MCF 10A (cell line): Measurements from ENCODE around the gene TRIM28. TPM values are rescaled to one million over a fixed set of nuclear protein-coding genes. Genes with fewer than 3 reads are reported as not detected.

Source experiments
- BruUV-seq: library from RNA; stranded (reverse); fragments of 400-500 nt; replicated peaks from 2 replicates; lab custom pipeline; 2021; lab: Mats Ljungman, UMichigan
- CTCF ChIA-PET: fragments of 300-600 bp; sonication (Branson Sonifier 250); formaldehyde crosslinking; extraction: SDS; loops from one replicate; lab custom pipeline; 2021; ENCODE audit warnings: antibody characterized with exemption, inconsistent platforms; lab: Yijun Ruan, JAX
- POLR2A ChIA-PET: fragments of 300-600, 350-650 bp; sonication (Branson Sonifier 250); formaldehyde crosslinking; extraction: SDS; loops from one replicate; lab custom pipeline; 2020; ENCODE audit warnings: antibody characterized with exemption, inconsistent platforms; lab: Yijun Ruan, JAX
- DNase-seq: peaks from one replicate; pipeline ENCODE4 v3.0.0-alpha.2; 2018; ENCODE audit not compliant: unreplicated experiment
- H3K27ac Mint-ChIP-seq: one replicate; pipeline ENCODE4 v1.8.0; 2022; ENCODE audit warnings: mild to moderate bottlenecking, low read depth, mixed read lengths; ENCODE audit not compliant: unreplicated experiment
- H3K27me3 Mint-ChIP-seq: one replicate; pipeline ENCODE4 v1.8.0; 2022; ENCODE audit warnings: mixed read lengths; ENCODE audit not compliant: insufficient read depth, unreplicated experiment
- H3K36me3 Mint-ChIP-seq: one replicate; pipeline ENCODE4 v1.8.0; 2022; ENCODE audit warnings: mild to moderate bottlenecking, moderate library complexity, mixed read lengths; ENCODE audit not compliant: insufficient read depth, unreplicated experiment
- H3K4me1 Mint-ChIP-seq: one replicate; pipeline ENCODE4 v1.8.0; 2022; ENCODE audit warnings: mixed read lengths; ENCODE audit not compliant: insufficient read depth, unreplicated experiment
- H3K4me3 Mint-ChIP-seq: one replicate; pipeline ENCODE4 v1.8.0; 2022; ENCODE audit warnings: mild to moderate bottlenecking, moderate library complexity, mixed read lengths; ENCODE audit not compliant: unreplicated experiment
- H3K9me3 Mint-ChIP-seq: one replicate; pipeline ENCODE4 v1.8.0; 2022; ENCODE audit warnings: mixed read lengths; ENCODE audit not compliant: unreplicated experiment
- intact Hi-C: fragments of 100-400 bp; cut with micrococcal nuclease; formaldehyde crosslinking; loops from 2 replicates; pipeline ENCODE4 v1.14.1; 2022
- total RNA-seq: library from RNA; stranded (reverse); gene quantifications from 2 replicates; pipeline ENCODE4 v1.2.3, GENCODE V29; 2022
- TF ChIP-seq, protein P1 (sequence below): fragments of 200-600 bp; IDR thresholded peaks from one replicate; pipeline ENCODE4 v1.8.0; 2022; ENCODE audit warnings: antibody characterized with exemption, mild to moderate bottlenecking; ENCODE audit not compliant: unreplicated experiment

TRIM28 gene
- total RNA-seq, 1 experiment from 2014 or later = 290 TPM

- intact Hi-C loops = loop anchor here (2.0 kb wide), 1 partner anchor 37 kb away; the partner anchor contains the start of gene ZBTB45
- no peak for DNase-seq
- Mint-ChIP-seq H3K9me3 (no peaks in the 10 kb centered on the region), H3K4me3 (peak overlapping the region; percentile 98), H3K4me1 (peaks cover 38% of the 10 kb centered on the region), H3K27me3 (no peaks in the 10 kb centered on the region), H3K27ac (peak overlapping the region; percentile 99), H3K36me3 (peaks cover 84% of the 10 kb centered on the region)
- ChIA-PET CTCF (interaction anchor here (0.7 to 3.0 kb wide), 4 partner anchors 10 to 36 kb away, joined by 3 to 43 read pairs (median 5); partner anchors contain the start of genes TRIM28 and ZBTB45), POLR2A (interaction anchor here (0.8 to 5.4 kb wide), 7 partner anchors 11 to 80 kb away, joined by 4 to 166 read pairs (median 9); partner anchors contain the start of genes MZF1, TRIM28 and ZBTB45)
- TF ChIP-seq, protein P1, sequence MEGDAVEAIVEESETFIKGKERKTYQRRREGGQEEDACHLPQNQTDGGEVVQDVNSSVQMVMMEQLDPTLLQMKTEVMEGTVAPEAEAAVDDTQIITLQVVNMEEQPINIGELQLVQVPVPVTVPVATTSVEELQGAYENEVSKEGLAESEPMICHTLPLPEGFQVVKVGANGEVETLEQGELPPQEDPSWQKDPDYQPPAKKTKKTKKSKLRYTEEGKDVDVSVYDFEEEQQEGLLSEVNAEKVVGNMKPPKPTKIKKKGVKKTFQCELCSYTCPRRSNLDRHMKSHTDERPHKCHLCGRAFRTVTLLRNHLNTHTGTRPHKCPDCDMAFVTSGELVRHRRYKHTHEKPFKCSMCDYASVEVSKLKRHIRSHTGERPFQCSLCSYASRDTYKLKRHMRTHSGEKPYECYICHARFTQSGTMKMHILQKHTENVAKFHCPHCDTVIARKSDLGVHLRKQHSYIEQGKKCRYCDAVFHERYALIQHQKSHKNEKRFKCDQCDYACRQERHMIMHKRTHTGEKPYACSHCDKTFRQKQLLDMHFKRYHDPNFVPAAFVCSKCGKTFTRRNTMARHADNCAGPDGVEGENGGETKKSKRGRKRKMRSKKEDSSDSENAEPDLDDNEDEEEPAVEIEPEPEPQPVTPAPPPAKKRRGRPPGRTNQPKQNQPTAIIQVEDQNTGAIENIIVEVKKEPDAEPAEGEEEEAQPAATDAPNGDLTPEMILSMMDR = no peak
- no TSS peak for BruUV-seq
Observed at GRCh38 chr19:58555369-58555885, 11.6 kb downstream of the TRIM28 start.

DNA sequence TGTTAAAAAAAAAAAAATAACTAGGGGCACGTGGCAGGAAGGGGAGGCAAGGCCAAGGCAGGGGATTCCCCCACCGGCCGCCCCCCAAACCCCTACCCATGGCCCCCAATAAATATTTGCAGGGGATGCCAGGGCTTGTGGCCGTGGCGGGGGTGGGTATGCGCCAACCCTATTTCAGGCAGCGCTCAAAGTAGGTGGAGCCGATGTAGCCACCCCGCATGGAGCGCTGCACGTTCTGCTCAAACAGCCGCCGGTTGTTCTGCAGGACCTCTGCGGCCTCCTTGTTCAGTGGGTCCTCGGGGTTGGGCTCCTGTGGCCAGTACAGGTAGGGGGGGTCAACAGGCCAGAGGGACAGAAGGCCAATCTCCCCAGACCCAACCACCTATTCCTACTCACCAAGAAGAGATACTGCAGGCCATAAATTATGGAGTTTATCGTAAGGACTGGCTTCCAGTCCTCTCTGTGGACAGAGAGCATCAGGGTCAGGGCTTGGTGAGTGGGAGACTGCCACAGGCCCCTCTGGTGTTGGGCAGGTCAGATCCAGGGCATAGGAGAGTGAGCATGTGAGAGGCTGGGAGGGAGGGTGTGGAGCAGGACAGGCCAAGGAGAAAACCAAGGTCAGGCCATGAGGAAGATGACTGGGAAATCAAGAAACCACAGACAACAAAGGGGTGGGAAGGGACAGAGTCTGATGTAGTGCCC, 12.2 kb downstream of the TRIM28 start:
- intact Hi-C loops = loop anchor here (2.0 kb wide), 1 partner anchor 37 kb away; the partner anchor contains the start of gene ZBTB45
- ChIA-PET CTCF (interaction anchor here (0.7 to 3.0 kb wide), 3 partner anchors 12 to 37 kb away, joined by 3 to 43 read pairs (median 4); partner anchors contain the start of genes TRIM28 and ZBTB45), POLR2A (interaction anchor here (1.4 to 5.4 kb wide), 4 partner anchors 11 to 36 kb away, joined by 9 to 166 read pairs (median 68); partner anchors contain the start of genes MZF1, TRIM28 and ZBTB45)
- no peaks in the 10 kb centered on the region for H3K27me3 Mint-ChIP-seq
- TSS peak; percentile 14 for BruUV-seq
- DNase-seq = no peak
- peaks cover 80% of the 10 kb centered on the region for H3K36me3 Mint-ChIP-seq
- peak overlapping the region; percentile 98 for H3K4me3 Mint-ChIP-seq
- peak overlapping the region; percentile 99 for H3K27ac Mint-ChIP-seq
- TF ChIP-seq, protein P1 = no peak
- H3K4me1 Mint-ChIP-seq = peaks cover 41% of the 10 kb centered on the region
- H3K9me3 Mint-ChIP-seq = no peaks in the 10 kb centered on the region

DNA sequence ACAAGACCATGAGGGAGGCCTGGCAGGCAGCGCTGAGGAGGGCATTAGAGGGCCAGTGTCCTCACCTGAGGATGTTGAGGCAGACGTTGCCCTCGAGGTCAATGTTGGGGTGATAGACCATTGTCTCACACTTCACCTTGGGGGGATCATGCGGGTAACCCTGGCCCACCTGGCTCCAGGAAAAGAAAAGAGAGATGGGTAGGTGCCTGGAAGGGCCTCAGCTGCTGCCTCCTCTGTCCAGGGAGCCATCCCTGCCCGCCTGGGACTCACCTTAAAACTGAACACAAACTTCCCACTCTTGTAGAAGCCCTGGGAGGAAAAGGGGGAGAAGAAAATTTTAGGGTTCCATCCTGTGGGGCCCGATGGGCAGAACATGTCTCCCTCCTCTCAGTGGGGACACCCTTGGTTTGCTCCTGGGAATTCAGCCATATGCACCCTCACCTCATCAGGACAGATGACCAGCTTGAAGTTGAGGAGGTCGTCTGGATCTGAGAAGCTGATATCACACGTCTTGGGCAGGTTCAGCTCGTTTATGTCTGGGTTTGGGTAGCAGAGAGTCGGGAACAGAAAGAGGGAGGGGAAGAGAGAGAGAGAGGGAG, 12.9 kb downstream of the TRIM28 start:
- DNase-seq = no peak
- H3K9me3 Mint-ChIP-seq = no peaks in the 10 kb centered on the region
- intact Hi-C loops = no loop called here
- no peaks in the 10 kb centered on the region for H3K27me3 Mint-ChIP-seq
- ChIA-PET CTCF (interaction anchor here (1.1 kb wide), 1 partner anchor 42 kb away, joined by 3 read pairs; no protein-coding TSS in a partner anchor), POLR2A (interaction anchor here (0.9 to 6.4 kb wide), 7 partner anchors 9 to 195 kb away, joined by 3 to 44 read pairs (median 4); partner anchors contain the start of genes TRIM28 and ZBTB45)
- peaks cover 41% of the 10 kb centered on the region for H3K4me1 Mint-ChIP-seq
- H3K4me3 Mint-ChIP-seq = peak overlapping the region; percentile 98
- BruUV-seq = no TSS peak
- peak overlapping the region; percentile 99 for H3K27ac Mint-ChIP-seq
- peaks cover 77% of the 10 kb centered on the region for H3K36me3 Mint-ChIP-seq
- TF ChIP-seq, protein P1 = no peak
